GM18511 (cell line): ENCODE results near the gene OR1F1.
"Not testable (repeated sequence)": the region's sequence is repeated elsewhere in the genome, so short reads cannot be mapped to it uniquely, and the experiment has no call there.

ENCODE experiments used
- ATAC-seq: cut with Tn5 transposase; IDR thresholded peaks from one replicate; pipeline ENCODE4 v1.9.1; 2021; ENCODE audit warnings: mild to moderate bottlenecking, moderate library complexity; ENCODE audit not compliant: unreplicated experiment

Gene OR1F1

GRCh38 chr16:3195975-3196374 is 8.0 kb downstream of the OR1F1 start:
- ATAC-seq = no peak

- ATAC-seq = not testable (repeated sequence)
Observed at GRCh38 chr16:3197694-3198333, 9.8 kb downstream of the OR1F1 start.

GRCh38 chr16:3198334-3199072 is 10.5 kb downstream of the OR1F1 start:
- ATAC-seq = no peak

GRCh38 chr16:3202903-3203539 is 15.0 kb downstream of the OR1F1 start:
- no peak for ATAC-seq

- not testable (repeated sequence) for ATAC-seq
Observed at GRCh38 chr16:3205939-3206338, 17.9 kb downstream of the OR1F1 start.

GRCh38 chr16:3207086-3207953 is 19.3 kb downstream of the OR1F1 start:
- ATAC-seq = no peak

- no peak for ATAC-seq
Observed at GRCh38 chr16:3212006-3212405, 24.0 kb downstream of the OR1F1 start.

- no peak for ATAC-seq
Observed at GRCh38 chr16:3212567-3212966, 24.6 kb downstream of the OR1F1 start.

- ATAC-seq = no peak
Observed at GRCh38 chr16:3214904-3215600, 27.0 kb downstream of the OR1F1 start.

GRCh38 chr16:3215601-3216262 is 27.7 kb downstream of the OR1F1 start:
- ATAC-seq = no peak

- no peak for ATAC-seq
Observed at GRCh38 chr16:3216263-3216640, 28.2 kb downstream of the OR1F1 start.

GRCh38 chr16:3220839-3221238 is 32.8 kb downstream of the OR1F1 start:
- no peak for ATAC-seq

- no peak for ATAC-seq
Observed at GRCh38 chr16:3223913-3224515, 36.0 kb downstream of the OR1F1 start.

GRCh38 chr16:3234543-3234856 is 46.5 kb downstream of the OR1F1 start:
- no peak for ATAC-seq

- peak; percentile 94 for ATAC-seq
Observed at GRCh38 chr16:3234857-3235561, 47.0 kb downstream of the OR1F1 start, which contains the start of gene ZNF200. Gene ZNF200 (minus strand): TSS chr16:3235158. CDS start chr16:3233755, 1,403 bp downstream.

GRCh38 chr16:3235856-3236669 is 48.1 kb downstream of the OR1F1 start:
- no peak for ATAC-seq

GRCh38 chr16:3241761-3242160 is 53.8 kb downstream of the OR1F1 start:
- no peak for ATAC-seq

- no peak for ATAC-seq
Observed at GRCh38 chr16:3242709-3243108, 54.7 kb downstream of the OR1F1 start.
